ENCODE results near the gene FREM1. TPM values are rescaled to one million over a fixed set of nuclear protein-coding genes. Genes with fewer than 3 reads are reported as not detected.

The FREM1 gene
- total and polyA plus RNA-seq, 2 experiments from 2014 or later: 0.78 to 3.1 TPM

DNA sequence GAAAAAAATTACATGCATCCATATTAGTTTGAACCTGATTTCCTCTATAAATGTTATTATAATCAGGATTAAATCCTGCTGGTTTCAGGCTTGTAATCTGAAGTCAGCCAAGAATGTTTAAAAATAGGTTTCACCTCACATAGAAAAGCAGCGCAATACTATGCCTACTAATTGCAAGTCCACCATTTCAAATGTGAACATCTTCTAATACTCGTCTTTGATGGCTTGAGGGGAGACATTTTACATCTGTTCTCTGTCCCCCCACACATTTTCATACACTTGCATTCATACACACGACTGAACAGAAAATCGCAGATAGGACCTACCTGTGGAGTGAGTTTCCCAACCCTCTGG lies 41.8 kb downstream of the FREM1 start (continued):
- TF ChIP-seq, protein P1, sequence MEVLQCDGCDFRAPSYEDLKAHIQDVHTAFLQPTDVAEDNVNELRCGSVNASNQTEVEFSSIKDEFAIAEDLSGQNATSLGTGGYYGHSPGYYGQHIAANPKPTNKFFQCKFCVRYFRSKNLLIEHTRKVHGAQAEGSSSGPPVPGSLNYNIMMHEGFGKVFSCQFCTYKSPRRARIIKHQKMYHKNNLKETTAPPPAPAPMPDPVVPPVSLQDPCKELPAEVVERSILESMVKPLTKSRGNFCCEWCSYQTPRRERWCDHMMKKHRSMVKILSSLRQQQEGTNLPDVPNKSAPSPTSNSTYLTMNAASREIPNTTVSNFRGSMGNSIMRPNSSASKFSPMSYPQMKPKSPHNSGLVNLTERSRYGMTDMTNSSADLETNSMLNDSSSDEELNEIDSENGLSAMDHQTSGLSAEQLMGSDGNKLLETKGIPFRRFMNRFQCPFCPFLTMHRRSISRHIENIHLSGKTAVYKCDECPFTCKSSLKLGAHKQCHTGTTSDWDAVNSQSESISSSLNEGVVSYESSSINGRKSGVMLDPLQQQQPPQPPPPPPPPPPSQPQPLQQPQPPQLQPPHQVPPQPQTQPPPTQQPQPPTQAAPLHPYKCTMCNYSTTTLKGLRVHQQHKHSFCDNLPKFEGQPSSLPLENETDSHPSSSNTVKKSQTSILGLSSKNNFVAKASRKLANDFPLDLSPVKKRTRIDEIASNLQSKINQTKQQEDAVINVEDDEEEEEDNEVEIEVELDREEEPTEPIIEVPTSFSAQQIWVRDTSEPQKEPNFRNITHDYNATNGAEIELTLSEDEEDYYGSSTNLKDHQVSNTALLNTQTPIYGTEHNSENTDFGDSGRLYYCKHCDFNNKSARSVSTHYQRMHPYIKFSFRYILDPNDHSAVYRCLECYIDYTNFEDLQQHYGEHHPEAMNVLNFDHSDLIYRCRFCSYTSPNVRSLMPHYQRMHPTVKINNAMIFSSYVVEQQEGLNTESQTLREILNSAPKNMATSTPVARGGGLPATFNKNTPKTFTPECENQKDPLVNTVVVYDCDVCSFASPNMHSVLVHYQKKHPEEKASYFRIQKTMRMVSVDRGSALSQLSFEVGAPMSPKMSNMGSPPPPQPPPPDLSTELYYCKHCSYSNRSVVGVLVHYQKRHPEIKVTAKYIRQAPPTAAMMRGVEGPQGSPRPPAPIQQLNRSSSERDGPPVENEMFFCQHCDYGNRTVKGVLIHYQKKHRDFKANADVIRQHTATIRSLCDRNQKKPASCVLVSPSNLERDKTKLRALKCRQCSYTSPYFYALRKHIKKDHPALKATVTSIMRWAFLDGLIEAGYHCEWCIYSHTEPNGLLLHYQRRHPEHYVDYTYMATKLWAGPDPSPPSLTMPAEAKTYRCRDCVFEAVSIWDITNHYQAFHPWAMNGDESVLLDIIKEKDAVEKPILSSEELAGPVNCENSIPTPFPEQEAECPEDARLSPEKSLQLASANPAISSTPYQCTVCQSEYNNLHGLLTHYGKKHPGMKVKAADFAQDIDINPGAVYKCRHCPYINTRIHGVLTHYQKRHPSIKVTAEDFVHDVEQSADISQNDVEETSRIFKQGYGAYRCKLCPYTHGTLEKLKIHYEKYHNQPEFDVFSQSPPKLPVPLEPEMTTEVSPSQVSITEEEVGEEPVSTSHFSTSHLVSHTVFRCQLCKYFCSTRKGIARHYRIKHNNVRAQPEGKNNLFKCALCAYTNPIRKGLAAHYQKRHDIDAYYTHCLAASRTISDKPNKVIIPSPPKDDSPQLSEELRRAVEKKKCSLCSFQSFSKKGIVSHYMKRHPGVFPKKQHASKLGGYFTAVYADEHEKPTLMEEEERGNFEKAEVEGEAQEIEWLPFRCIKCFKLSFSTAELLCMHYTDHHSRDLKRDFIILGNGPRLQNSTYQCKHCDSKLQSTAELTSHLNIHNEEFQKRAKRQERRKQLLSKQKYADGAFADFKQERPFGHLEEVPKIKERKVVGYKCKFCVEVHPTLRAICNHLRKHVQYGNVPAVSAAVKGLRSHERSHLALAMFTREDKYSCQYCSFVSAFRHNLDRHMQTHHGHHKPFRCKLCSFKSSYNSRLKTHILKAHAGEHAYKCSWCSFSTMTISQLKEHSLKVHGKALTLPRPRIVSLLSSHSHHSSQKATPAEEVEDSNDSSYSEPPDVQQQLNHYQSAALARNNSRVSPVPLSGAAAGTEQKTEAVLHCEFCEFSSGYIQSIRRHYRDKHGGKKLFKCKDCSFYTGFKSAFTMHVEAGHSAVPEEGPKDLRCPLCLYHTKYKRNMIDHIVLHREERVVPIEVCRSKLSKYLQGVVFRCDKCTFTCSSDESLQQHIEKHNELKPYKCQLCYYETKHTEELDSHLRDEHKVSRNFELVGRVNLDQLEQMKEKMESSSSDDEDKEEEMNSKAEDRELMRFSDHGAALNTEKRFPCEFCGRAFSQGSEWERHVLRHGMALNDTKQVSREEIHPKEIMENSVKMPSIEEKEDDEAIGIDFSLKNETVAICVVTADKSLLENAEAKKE (CRISPR knock-in tag; IDR thresholded peaks at IDR 0.05): no peak
- no peak for TF ChIP-seq ZNF331 (CRISPR knock-in tag; IDR thresholded peaks at IDR 0.05; ENCODE audit: low read depth)
- TF ChIP-seq STAT1 (IDR thresholded peaks at IDR 0.05; ENCODE audit: unreplicated experiment): no peak

DNA sequence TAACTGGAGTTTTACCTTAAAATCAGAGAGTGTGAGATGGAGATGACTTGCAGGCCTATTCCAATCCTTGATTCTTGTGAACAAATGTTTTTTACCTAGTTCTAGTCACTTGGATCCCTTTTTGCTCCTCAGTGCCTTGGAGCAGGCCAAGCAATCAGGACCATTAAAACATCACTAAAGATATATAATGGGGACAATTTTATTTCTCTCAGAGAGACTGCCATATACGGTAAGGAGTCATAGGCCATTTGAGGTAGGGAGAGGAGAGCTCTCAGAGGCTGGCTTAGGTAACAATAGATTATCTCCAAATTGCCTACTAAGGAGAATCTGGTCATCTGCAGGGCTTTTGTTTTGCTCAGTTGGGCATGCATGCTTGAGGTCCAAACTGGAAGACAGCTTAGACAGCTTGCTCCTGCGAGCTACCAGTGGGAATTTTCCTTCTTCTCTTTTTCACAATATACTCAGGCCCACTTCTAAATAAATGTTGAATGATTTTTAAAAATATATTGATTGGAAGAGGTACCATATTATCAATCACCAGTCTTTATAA lies 44.0 kb downstream of the FREM1 start:
- no peak overlapping the region for H3K4me2 ChIP-seq
- TF ChIP-seq JUNB (IDR thresholded peaks at IDR 0.05; ENCODE audit: unreplicated experiment): no peak
- TF ChIP-seq, protein P2, sequence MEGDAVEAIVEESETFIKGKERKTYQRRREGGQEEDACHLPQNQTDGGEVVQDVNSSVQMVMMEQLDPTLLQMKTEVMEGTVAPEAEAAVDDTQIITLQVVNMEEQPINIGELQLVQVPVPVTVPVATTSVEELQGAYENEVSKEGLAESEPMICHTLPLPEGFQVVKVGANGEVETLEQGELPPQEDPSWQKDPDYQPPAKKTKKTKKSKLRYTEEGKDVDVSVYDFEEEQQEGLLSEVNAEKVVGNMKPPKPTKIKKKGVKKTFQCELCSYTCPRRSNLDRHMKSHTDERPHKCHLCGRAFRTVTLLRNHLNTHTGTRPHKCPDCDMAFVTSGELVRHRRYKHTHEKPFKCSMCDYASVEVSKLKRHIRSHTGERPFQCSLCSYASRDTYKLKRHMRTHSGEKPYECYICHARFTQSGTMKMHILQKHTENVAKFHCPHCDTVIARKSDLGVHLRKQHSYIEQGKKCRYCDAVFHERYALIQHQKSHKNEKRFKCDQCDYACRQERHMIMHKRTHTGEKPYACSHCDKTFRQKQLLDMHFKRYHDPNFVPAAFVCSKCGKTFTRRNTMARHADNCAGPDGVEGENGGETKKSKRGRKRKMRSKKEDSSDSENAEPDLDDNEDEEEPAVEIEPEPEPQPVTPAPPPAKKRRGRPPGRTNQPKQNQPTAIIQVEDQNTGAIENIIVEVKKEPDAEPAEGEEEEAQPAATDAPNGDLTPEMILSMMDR (conservative IDR thresholded peaks at IDR 0.05; ENCODE audit: low read depth in 2 of 2): no peak
- TF ChIP-seq, protein P3, sequence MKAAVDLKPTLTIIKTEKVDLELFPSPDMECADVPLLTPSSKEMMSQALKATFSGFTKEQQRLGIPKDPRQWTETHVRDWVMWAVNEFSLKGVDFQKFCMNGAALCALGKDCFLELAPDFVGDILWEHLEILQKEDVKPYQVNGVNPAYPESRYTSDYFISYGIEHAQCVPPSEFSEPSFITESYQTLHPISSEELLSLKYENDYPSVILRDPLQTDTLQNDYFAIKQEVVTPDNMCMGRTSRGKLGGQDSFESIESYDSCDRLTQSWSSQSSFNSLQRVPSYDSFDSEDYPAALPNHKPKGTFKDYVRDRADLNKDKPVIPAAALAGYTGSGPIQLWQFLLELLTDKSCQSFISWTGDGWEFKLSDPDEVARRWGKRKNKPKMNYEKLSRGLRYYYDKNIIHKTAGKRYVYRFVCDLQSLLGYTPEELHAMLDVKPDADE (IDR thresholded peaks at IDR 0.05): no peak
- TF ChIP-seq, protein P4, sequence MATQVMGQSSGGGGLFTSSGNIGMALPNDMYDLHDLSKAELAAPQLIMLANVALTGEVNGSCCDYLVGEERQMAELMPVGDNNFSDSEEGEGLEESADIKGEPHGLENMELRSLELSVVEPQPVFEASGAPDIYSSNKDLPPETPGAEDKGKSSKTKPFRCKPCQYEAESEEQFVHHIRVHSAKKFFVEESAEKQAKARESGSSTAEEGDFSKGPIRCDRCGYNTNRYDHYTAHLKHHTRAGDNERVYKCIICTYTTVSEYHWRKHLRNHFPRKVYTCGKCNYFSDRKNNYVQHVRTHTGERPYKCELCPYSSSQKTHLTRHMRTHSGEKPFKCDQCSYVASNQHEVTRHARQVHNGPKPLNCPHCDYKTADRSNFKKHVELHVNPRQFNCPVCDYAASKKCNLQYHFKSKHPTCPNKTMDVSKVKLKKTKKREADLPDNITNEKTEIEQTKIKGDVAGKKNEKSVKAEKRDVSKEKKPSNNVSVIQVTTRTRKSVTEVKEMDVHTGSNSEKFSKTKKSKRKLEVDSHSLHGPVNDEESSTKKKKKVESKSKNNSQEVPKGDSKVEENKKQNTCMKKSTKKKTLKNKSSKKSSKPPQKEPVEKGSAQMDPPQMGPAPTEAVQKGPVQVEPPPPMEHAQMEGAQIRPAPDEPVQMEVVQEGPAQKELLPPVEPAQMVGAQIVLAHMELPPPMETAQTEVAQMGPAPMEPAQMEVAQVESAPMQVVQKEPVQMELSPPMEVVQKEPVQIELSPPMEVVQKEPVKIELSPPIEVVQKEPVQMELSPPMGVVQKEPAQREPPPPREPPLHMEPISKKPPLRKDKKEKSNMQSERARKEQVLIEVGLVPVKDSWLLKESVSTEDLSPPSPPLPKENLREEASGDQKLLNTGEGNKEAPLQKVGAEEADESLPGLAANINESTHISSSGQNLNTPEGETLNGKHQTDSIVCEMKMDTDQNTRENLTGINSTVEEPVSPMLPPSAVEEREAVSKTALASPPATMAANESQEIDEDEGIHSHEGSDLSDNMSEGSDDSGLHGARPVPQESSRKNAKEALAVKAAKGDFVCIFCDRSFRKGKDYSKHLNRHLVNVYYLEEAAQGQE (IDR thresholded peaks at IDR 0.05; ENCODE audit: unreplicated experiment): no peak
- no peaks in the 10 kb centered on the region for H3K4me1 Mint-ChIP-seq
- ATAC-seq (no peak), DNase-seq (ENCODE audit: low spot score) (no peak)
- no peaks in the 10 kb centered on the region for H3K27me3 ChIP-seq (ENCODE audit: insufficient read depth)
- peaks cover 5% of the 10 kb centered on the region for H3K27me3 Mint-ChIP-seq (ENCODE audit: insufficient read depth, low read depth, poor library complexity)
- no peak overlapping the region for H3K4me3 ChIP-seq
- H3K79me2 ChIP-seq (replicated peaks; ENCODE audit: insufficient read depth): no peaks in the 10 kb centered on the region
- H3F3A ChIP-seq (replicated peaks; ENCODE audit: low read depth): no peaks in the 10 kb centered on the region
- H3K36me3 ChIP-seq (ENCODE audit: insufficient read depth): no peaks in the 10 kb centered on the region
- no peaks in the 10 kb centered on the region for H4K20me1 ChIP-seq (replicated peaks; ENCODE audit: insufficient read depth)
- H3K4me3 Mint-ChIP-seq: no peak overlapping the region
- no peak overlapping the region; the same call in 1 of the 2 replicates for H3K27ac Mint-ChIP-seq
- H3K4me1 ChIP-seq (ENCODE audit: insufficient read depth): no peaks in the 10 kb centered on the region
- H3K9me2 ChIP-seq (ENCODE audit: insufficient read depth): no peaks in the 10 kb centered on the region
- H3K36me3 Mint-ChIP-seq (ENCODE audit: low read depth): no peaks in the 10 kb centered on the region
- H2AFZ ChIP-seq: no peak overlapping the region
- H3K9me3 Mint-ChIP-seq: no peaks in the 10 kb centered on the region; the same call in 2 of the 3 replicates
- no peak overlapping the region for H3K27ac ChIP-seq (ENCODE audit: low read depth)
